Suprapubic skin (tissue), 4 donors: ENCODE results near the gene CITED1. TPM values are rescaled to one million over a fixed set of nuclear protein-coding genes. Genes with fewer than 3 reads are reported as not detected.

ENCODE experiments used
- DNase-seq, 2 donors: peaks; one replicate each; pipeline ENCODE4 v3.0.0-alpha.2; 2019; ENCODE audit warnings: low spot score in 2 of 2
- H3K27ac ChIP-seq: fragments of 200-600 bp; sonication (generic); one replicate; pipeline ENCODE4 v1.5.1; 2019
- H3K27me3 ChIP-seq: fragments of 200-600 bp; sonication (generic); one replicate; pipeline ENCODE4 v1.5.1; 2019
- H3K36me3 ChIP-seq: fragments of 200-600 bp; sonication (generic); one replicate; pipeline ENCODE4 v1.5.1; 2019
- H3K4me1 ChIP-seq: fragments of 200-600 bp; sonication (generic); one replicate; pipeline ENCODE4 v1.5.1; 2019
- H3K4me3 ChIP-seq: fragments of 200-600 bp; sonication (generic); one replicate; pipeline ENCODE4 v1.5.1; 2019; ENCODE audit warnings: mild to moderate bottlenecking
- H3K9me3 ChIP-seq: fragments of 200-600 bp; sonication (generic); one replicate; pipeline ENCODE4 v1.5.1; 2019
- CTCF ChIP-seq, 2 donors: fragments of 200-600 bp in 1 of 2; fragments of 450-650 bp in 1 of 2; sonication (generic) in 1 of 2; IDR thresholded peaks; one replicate each; pipeline ENCODE4 v1.5.1; 2016 to 2019; ENCODE audit warnings: antibody characterized with exemption in 2 of 2, mild to moderate bottlenecking in 1 of 2, moderate library complexity in 1 of 2
- EP300 ChIP-seq: sonication (generic); formaldehyde crosslinking; IDR thresholded peaks from one replicate; pipeline ENCODE4 v1.6.1; 2017; ENCODE audit warnings: antibody characterized with exemption
- POLR2A ChIP-seq, 2 donors: fragments of 450-650 bp; IDR thresholded peaks; one replicate each; pipeline ENCODE4 v1.6.1; 2017; ENCODE audit warnings: antibody characterized with exemption in 2 of 2, mild to moderate bottlenecking in 2 of 2, moderate library complexity in 2 of 2
- POLR2AphosphoS5 ChIP-seq, 3 donors: sonication (generic); formaldehyde crosslinking; IDR thresholded peaks; one replicate each; pipeline ENCODE4 v1.6.1; 2017; ENCODE audit warnings: antibody characterized with exemption in 3 of 3
- WGBS: methylation state at CpG from one replicate; pipeline ENCODE4 v1.1.5; 2018; 5-methylcytosine and 5-hydroxymethylcytosine counted together
- total RNA-seq, 4 donors: library from RNA; depleted of rRNA; stranded (reverse); fragments of >200 nt; gene quantifications; one replicate each; pipeline ENCODE4 v1.1.0, GENCODE V29; 2016

Gene CITED1
- total RNA-seq, 4 donors from 2014 or later = 0.76 to 3.0 TPM; not detected in 2

GRCh38 chrX:72348247-72348979 is 42.7 kb upstream of the CITED1 start:
- H3K9me3 ChIP-seq = no peaks in the 10 kb centered on the region
- no peaks in the 10 kb centered on the region for H3K36me3 ChIP-seq
- no peak overlapping the region for H3K4me3 ChIP-seq
- TF ChIP-seq EP300 = no peak
- no peak for TF ChIP-seq CTCF (IDR thresholded peaks at IDR 0.05)
- no peak for TF ChIP-seq POLR2AphosphoS5 (IDR thresholded peaks at IDR 0.05)
- TF ChIP-seq POLR2A (IDR thresholded peaks at IDR 0.05) = no peak
- no peaks in the 10 kb centered on the region for H3K27me3 ChIP-seq
- 82% methylated on average over 5 of the region's 5 CpGs for WGBS
- H3K4me1 ChIP-seq = no peaks in the 10 kb centered on the region
- no peak overlapping the region for H3K27ac ChIP-seq
- DNase-seq = no peak

GRCh38 chrX:72347366-72347765 is 41.7 kb upstream of the CITED1 start:
- DNase-seq = no peak
- no peaks in the 10 kb centered on the region for H3K27me3 ChIP-seq
- no peak overlapping the region for H3K27ac ChIP-seq
- H3K4me1 ChIP-seq = no peaks in the 10 kb centered on the region
- no peaks in the 10 kb centered on the region for H3K36me3 ChIP-seq
- TF ChIP-seq POLR2A (IDR thresholded peaks at IDR 0.05) = no peak
- no peak for TF ChIP-seq EP300
- no peak for TF ChIP-seq CTCF (IDR thresholded peaks at IDR 0.05)
- no peak for TF ChIP-seq POLR2AphosphoS5 (IDR thresholded peaks at IDR 0.05)
- 56% methylated on average over 2 of the region's 2 CpGs for WGBS
- no peak overlapping the region for H3K4me3 ChIP-seq
- no peaks in the 10 kb centered on the region for H3K9me3 ChIP-seq

GRCh38 chrX:72346302-72346949 is 40.7 kb upstream of the CITED1 start:
- 64% methylated on average over 6 of the region's 6 CpGs for WGBS
- no peak for DNase-seq
- Histone ChIP-seq H3K4me3 (no peak overlapping the region), H3K4me1 (no peaks in the 10 kb centered on the region), H3K27ac (no peak overlapping the region), H3K36me3 (no peaks in the 10 kb centered on the region), H3K9me3 (no peaks in the 10 kb centered on the region), H3K27me3 (no peaks in the 10 kb centered on the region)
- no peak for TF ChIP-seq POLR2AphosphoS5 (IDR thresholded peaks at IDR 0.05)
- no peak for TF ChIP-seq CTCF (IDR thresholded peaks at IDR 0.05)
- TF ChIP-seq POLR2A (IDR thresholded peaks at IDR 0.05) = no peak
- no peak for TF ChIP-seq EP300

GRCh38 chrX:72340626-72341025 is 34.9 kb upstream of the CITED1 start:
- Histone ChIP-seq H3K36me3 (no peaks in the 10 kb centered on the region), H3K27me3 (no peaks in the 10 kb centered on the region), H3K4me1 (no peaks in the 10 kb centered on the region), H3K4me3 (no peak overlapping the region), H3K27ac (no peak overlapping the region), H3K9me3 (no peaks in the 10 kb centered on the region)
- 64% methylated on average over 2 of the region's 2 CpGs for WGBS
- TF ChIP-seq POLR2AphosphoS5 (IDR thresholded peaks at IDR 0.05) (no peak), EP300 (no peak), POLR2A (IDR thresholded peaks at IDR 0.05) (no peak), CTCF (IDR thresholded peaks at IDR 0.05) (no peak)
- DNase-seq = no peak

- DNase-seq = no peak
- Histone ChIP-seq H3K4me1 (no peaks in the 10 kb centered on the region), H3K9me3 (no peaks in the 10 kb centered on the region), H3K27ac (no peak overlapping the region), H3K27me3 (no peaks in the 10 kb centered on the region), H3K36me3 (no peaks in the 10 kb centered on the region), H3K4me3 (no peak overlapping the region)
- 66% methylated on average over 7 of the region's 7 CpGs for WGBS
- TF ChIP-seq POLR2A (IDR thresholded peaks at IDR 0.05) (no peak), CTCF (IDR thresholded peaks at IDR 0.05) (no peak), EP300 (no peak), POLR2AphosphoS5 (IDR thresholded peaks at IDR 0.05) (no peak)
These were observed 34.3 kb upstream of the CITED1 start for GRCh38 chrX:72340041-72340440.
